LNCAP (cell line): ENCODE measurements around the gene NELFE.

Experiments used
- CTCF ChIP-seq: fragments of 450-650 bp; IDR thresholded peaks from 2 replicates; pipeline ENCODE4 v1.5.1; 2017; ENCODE audit warnings: mild to moderate bottlenecking

Gene NELFE

GRCh38 chr6:31935021-31935420 lies 23.8 kb downstream of the NELFE start:
- TF ChIP-seq CTCF, result no peak

GRCh38 chr6:31933537-31933936 lies 25.2 kb downstream of the NELFE start:
- TF ChIP-seq CTCF, result no peak

GRCh38 chr6:31930962-31931361 lies 27.8 kb downstream of the NELFE start:
- no peak for TF ChIP-seq CTCF

- TF ChIP-seq CTCF, result no peak
These were observed 30.2 kb downstream of the NELFE start for GRCh38 chr6:31928672-31928939.

- TF ChIP-seq CTCF, result no peak
These were observed 30.7 kb downstream of the NELFE start for GRCh38 chr6:31927863-31928671.

- TF ChIP-seq CTCF, result no peak
These were observed 31.4 kb downstream of the NELFE start, which contains the start of gene C2 for GRCh38 chr6:31927242-31927862. C2 (plus strand) TSS chr6:31927717; CDS start chr6:31927753, 36 bp downstream.

- TF ChIP-seq CTCF, result no peak
These were observed 35.8 kb downstream of the NELFE start for GRCh38 chr6:31922942-31923341.
